A549 (cell line): ENCODE data around the gene ZNF385B. TPM values are rescaled to one million over a fixed set of nuclear protein-coding genes. Genes with fewer than 3 reads are reported as not detected.

Source experiments
- ATAC-seq, 2 experiments: fragments of 200-7000 bp in 1 of 2; fragments of >200 bp in 1 of 2; cut with Nextera tagmentation in 1 of 2; cut with Tn5 transposase in 1 of 2; 3 replicates each; pipeline versions ENCODE4 v1.8.0 to v1.9.1; 2018 to 2020; ENCODE audit warnings: mild to moderate bottlenecking in 1 of 2, moderate library complexity in 1 of 2
- CTCF ChIA-PET: fragments of 300-600 bp; sonication (Branson Sonifier 250); formaldehyde crosslinking; extraction: SDS; loops from one replicate; lab custom pipeline; 2021; ENCODE audit warnings: antibody characterized with exemption, inconsistent platforms; lab: Yijun Ruan, JAX
- POLR2A ChIA-PET: fragments of 350-600 bp; formaldehyde crosslinking; extraction: SDS; loops from one replicate; lab custom pipeline; 2021; ENCODE audit warnings: antibody characterized with exemption, inconsistent platforms; lab: Yijun Ruan, JAX
- DNase-seq, 2 experiments: peaks; one replicate each; pipeline versions ENCODE4 v3.0.0 to v3.0.0-alpha.2; 2011 to 2016; ENCODE audit warnings: low read depth in 1 of 2, low spot score in 1 of 2
- FAIRE-seq: peaks from 2 replicates; lab custom pipeline; 2011; peaks lifted over from hg19 to GRCh38; lab: Jason Lieb, UNC
- H3K27ac ChIP-seq, 2 experiments: fragments of >200 bp; sonication (Bioruptor Twin); formaldehyde crosslinking; 3 replicates each; pipeline ENCODE4 v1.5.1; 2016 to 2017
- H3K4me1 ChIP-seq: fragments of >200 bp; sonication (Bioruptor Twin); formaldehyde crosslinking; 3 replicates; pipeline ENCODE4 v1.6.1; 2016
- H3K4me2 ChIP-seq: fragments of >200 bp; sonication (Bioruptor Twin); formaldehyde crosslinking; 3 replicates; pipeline ENCODE4 v1.6.1; 2016
- H3K4me3 ChIP-seq: fragments of >200 bp; sonication (Bioruptor Twin); formaldehyde crosslinking; 3 replicates; pipeline ENCODE4 v1.5.1; 2016
- H3K9me3 ChIP-seq: fragments of >200 bp; sonication (Bioruptor Twin); formaldehyde crosslinking; 3 replicates; pipeline ENCODE4 v1.6.1; 2016
- BCL3 ChIP-seq: fragments of >200 bp; sonication (Bioruptor Twin); formaldehyde crosslinking; IDR thresholded peaks from 3 replicates; pipeline ENCODE4 v1.6.1; 2016
- BHLHE40 ChIP-seq: IDR thresholded peaks from 2 replicates; pipeline ENCODE4 v1.6.1; 2012; ENCODE audit warnings: low read depth, low read length, inconsistent platforms
- CBX8 ChIP-seq: fragments of 200-600 bp; sonication (generic); IDR thresholded peaks from 2 replicates; pipeline ENCODE4 v1.6.1; 2016
- CTCF ChIP-seq: fragments of >200 bp; sonication (Bioruptor Twin); formaldehyde crosslinking; IDR thresholded peaks from 3 replicates; pipeline ENCODE4 v1.5.1; 2016
- ELK1 ChIP-seq: fragments of 150-350 bp; IDR thresholded peaks from 2 replicates; pipeline ENCODE4 v1.6.1; 2014; ENCODE audit warnings: low read depth, mild to moderate bottlenecking, low read length
- HES2 ChIP-seq: fragments of >200 bp; sonication (Bioruptor Twin); formaldehyde crosslinking; IDR thresholded peaks from 2 replicates; pipeline ENCODE4 v1.6.1; 2016
- HMGXB4 ChIP-seq: fragments of 250-450 bp; sonication (Bioruptor Pico); IDR thresholded peaks from 2 replicates; pipeline ENCODE4 v1.5.0; 2021; ENCODE audit warnings: mild to moderate bottlenecking, moderate library complexity, borderline replicate concordance
- HOXB5 ChIP-seq: fragments of 250-450 bp; sonication (Bioruptor Pico); IDR thresholded peaks from 2 replicates; pipeline ENCODE4 v1.5.0; 2020; ENCODE audit warnings: mild to moderate bottlenecking, moderate library complexity
- JUNB ChIP-seq: fragments of >200 bp; sonication (Bioruptor Twin); formaldehyde crosslinking; IDR thresholded peaks from 2 replicates; pipeline ENCODE4 v1.6.1; 2016
- NPAS2 ChIP-seq: fragments of 250-450 bp; sonication (Bioruptor Pico); IDR thresholded peaks from 2 replicates; pipeline ENCODE4 v1.8.0; 2022; ENCODE audit warnings: mild to moderate bottlenecking, moderate library complexity, borderline replicate concordance
- NR3C1 ChIP-seq: fragments of >200 bp; sonication (Bioruptor Twin); formaldehyde crosslinking; IDR thresholded peaks from 3 replicates; pipeline ENCODE4 v1.6.1; 2017
- POLR2A ChIP-seq: IDR thresholded peaks from 2 replicates; pipeline ENCODE4 v1.6.1; 2012; ENCODE audit warnings: mild to moderate bottlenecking, low read length
- RCOR1 ChIP-seq: fragments of 150-350 bp; IDR thresholded peaks from 2 replicates; pipeline ENCODE4 v1.6.1; 2014; ENCODE audit warnings: antibody characterized with exemption, low read length, low read depth
- REST ChIP-seq: fragments of 200-600 bp; sonication (generic); IDR thresholded peaks from 2 replicates; pipeline ENCODE4 v1.6.1; 2016; ENCODE audit warnings: antibody characterized with exemption, mild to moderate bottlenecking, moderate library complexity
- RNF2 ChIP-seq: fragments of 200-600 bp; sonication (generic); IDR thresholded peaks from 2 replicates; pipeline ENCODE4 v1.6.1; 2016; ENCODE audit warnings: low read depth, mild to moderate bottlenecking, antibody characterized with exemption, moderate library complexity, borderline replicate concordance
- SMC3 ChIP-seq: fragments of >200 bp; sonication (Bioruptor Twin); formaldehyde crosslinking; IDR thresholded peaks from 3 replicates; pipeline ENCODE4 v1.6.1; 2018; ENCODE audit warnings: inconsistent platforms
- SREBF2 ChIP-seq: fragments of 450-650 bp; IDR thresholded peaks from 2 replicates; pipeline ENCODE4 v1.6.1; 2014; ENCODE audit warnings: mild to moderate bottlenecking, moderate library complexity
- TP53 ChIP-seq: fragments of 250-450 bp; sonication (Bioruptor Pico); IDR thresholded peaks from 2 replicates; pipeline ENCODE4 v1.5.0; 2021; ENCODE audit warnings: mild to moderate bottlenecking, moderate library complexity
- ZSCAN20 ChIP-seq: fragments of 250-450 bp; sonication (Bioruptor Pico); IDR thresholded peaks from 2 replicates; pipeline ENCODE4 v1.8.0; 2022; ENCODE audit warnings: mild to moderate bottlenecking, moderate library complexity
- whole genome bisulfite sequencing: methylation state at CpG from one replicate; pipeline ENCODE4 v1.1.6; 2017; ENCODE audit errors: missing lambda C conversion rate; 5-methylcytosine and 5-hydroxymethylcytosine counted together
- polyA plus RNA-seq, 4 experiments: library from polyadenylated mRNA; depleted of rRNA in 3 of 4; stranded (reverse); fragments of >200 nt; fragmentation: RNase III in 1 of 4; extraction: RNeasy Plus Mini Kit Qiagen cat#74134 plus additional on column Dnase treatment in 1 of 4; gene quantifications; 2 replicates in 3 of 4; 3 replicates in 1 of 4; pipeline ENCODE4 v1.2.3, GENCODE V29; 2011 to 2017

The ZNF385B gene
- polyA plus RNA-seq, 2 of the 4 experiments (the other 2 are of a cell fraction), result not detected

GRCh38 chr2:179857236-179857635 lies 4.2 kb downstream of the ZNF385B start:
- 9% methylated on average over 4 of the region's 4 CpGs for WGBS
- DNase-seq (no peak), FAIRE-seq (no peak), ATAC-seq (no peak)
- TF ChIP-seq TP53 (CRISPR knock-in tag) (no peak), BHLHE40 (no peak), BCL3 (no peak)
- Histone ChIP-seq H3K9me3 (no peaks in the 10 kb centered on the region), H3K27ac (no peak overlapping the region), H3K4me2 (no peak overlapping the region), H3K4me1 (peaks cover 5% of the 10 kb centered on the region; the same call in 1 of the 3 replicates), H3K4me3 (no peak overlapping the region)
- POLR2A ChIA-PET, result no interaction called here
- CTCF ChIA-PET, result no interaction called here

- CTCF ChIA-PET, result no interaction called here
- Histone ChIP-seq H3K4me3 (no peak overlapping the region), H3K4me2 (no peak overlapping the region), H3K4me1 (peaks cover 5% of the 10 kb centered on the region; the same call in 1 of the 3 replicates), H3K9me3 (no peaks in the 10 kb centered on the region), H3K27ac (no peak overlapping the region)
- POLR2A ChIA-PET, result no interaction called here
- FAIRE-seq, result no peak
- TF ChIP-seq POLR2A, result no peak
- no peak for TF ChIP-seq HMGXB4 (CRISPR knock-in tag)
- TF ChIP-seq SREBF2, result no peak
- TF ChIP-seq ELK1, result no peak
- TF ChIP-seq CTCF, result no peak
- no peak for TF ChIP-seq NPAS2
- TF ChIP-seq NR3C1, result no peak
- no peak for TF ChIP-seq CBX8
- no peak for TF ChIP-seq SMC3
- TF ChIP-seq REST, result no peak
- no peak for TF ChIP-seq ZSCAN20 (CRISPR knock-in tag)
- no peak for TF ChIP-seq JUNB
- TF ChIP-seq HOXB5 (CRISPR knock-in tag), result no peak
- TF ChIP-seq RCOR1, result no peak
- TF ChIP-seq HES2, result no peak
- TF ChIP-seq RNF2, result no peak
- DNase-seq, result no peak
- no peak for ATAC-seq
- 28% methylated on average over 5 of the region's 5 CpGs for WGBS
These were observed 5.2 kb downstream of the ZNF385B start for GRCh38 chr2:179856205-179856604.
